HG02981 (cell line): ENCODE measurements around the gene CCDC27.
"Not testable (repeated sequence)": the region's sequence is repeated elsewhere in the genome, so short reads cannot be mapped to it uniquely, and the experiment has no call there.

Experiments used
- ATAC-seq: cut with Tn5 transposase; IDR thresholded peaks from one replicate; pipeline ENCODE4 v1.9.1; 2021; ENCODE audit warnings: mild to moderate bottlenecking, moderate library complexity; ENCODE audit not compliant: unreplicated experiment

CCDC27 gene

GRCh38 chr1:3735027-3735681 lies 17.1 kb upstream of the CCDC27 start:
- no peak for ATAC-seq

DNA sequence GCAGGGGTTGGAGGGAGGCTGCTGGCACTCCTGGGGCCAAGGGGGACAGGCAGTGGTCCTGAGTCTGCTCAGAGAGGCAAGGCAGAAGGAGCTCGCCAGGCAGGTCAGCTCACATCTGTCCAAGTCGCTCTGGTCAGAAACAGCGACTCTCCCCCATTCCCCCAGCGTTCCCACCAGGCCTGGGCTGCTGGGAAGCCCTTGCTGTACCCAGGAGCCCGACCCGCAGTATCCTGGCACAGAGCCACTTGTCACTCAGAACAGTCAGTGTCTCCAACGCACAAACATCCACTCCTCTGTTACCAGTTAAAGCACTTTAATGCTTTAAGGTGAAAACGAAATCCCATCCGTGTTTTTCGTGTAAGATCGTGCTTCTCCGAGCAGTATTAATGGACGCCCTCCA lies 16.6 kb upstream of the CCDC27 start:
- ATAC-seq, result no peak

DNA sequence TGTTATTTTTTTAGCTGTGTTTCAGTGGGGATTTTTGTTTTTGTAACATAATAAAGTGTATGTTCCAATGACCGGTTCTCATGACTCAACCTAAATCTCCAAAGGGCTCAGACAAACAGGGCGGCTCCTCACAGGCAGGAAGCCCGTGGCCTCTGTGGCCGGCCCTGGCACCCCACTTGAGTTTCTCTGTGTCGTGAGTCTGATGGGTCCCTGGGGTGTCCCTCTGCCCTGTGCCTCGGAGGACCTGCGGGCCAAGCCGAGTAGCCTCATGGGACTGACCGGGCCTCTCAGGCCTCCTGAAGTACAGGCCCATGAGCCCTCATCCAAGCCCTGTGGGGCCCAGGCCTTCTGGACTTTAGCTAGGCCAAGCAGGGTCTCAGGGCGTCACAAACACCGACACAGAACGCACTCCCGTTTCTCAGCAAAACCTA lies 16.1 kb upstream of the CCDC27 start:
- no peak for ATAC-seq

DNA sequence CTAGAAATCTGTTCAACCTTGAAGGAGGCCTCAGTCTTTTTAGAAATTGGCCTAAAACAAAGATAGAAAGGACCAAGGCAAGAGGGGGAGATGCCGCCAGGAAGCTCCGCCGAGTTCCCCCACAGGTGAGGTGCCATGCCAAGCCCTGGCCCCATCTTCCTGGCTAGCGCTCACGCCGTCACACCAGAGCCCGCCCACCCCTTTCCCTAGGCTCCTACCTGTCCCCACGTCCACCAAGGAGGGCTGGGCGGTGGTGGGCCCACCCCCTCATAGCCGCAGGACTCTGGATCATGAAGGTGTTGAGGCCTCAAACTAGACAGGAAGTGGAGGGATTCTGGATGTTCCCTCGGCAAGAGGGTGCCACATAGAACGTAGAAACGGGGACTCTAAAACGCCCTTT lies 15.5 kb upstream of the CCDC27 start:
- no peak for ATAC-seq

DNA sequence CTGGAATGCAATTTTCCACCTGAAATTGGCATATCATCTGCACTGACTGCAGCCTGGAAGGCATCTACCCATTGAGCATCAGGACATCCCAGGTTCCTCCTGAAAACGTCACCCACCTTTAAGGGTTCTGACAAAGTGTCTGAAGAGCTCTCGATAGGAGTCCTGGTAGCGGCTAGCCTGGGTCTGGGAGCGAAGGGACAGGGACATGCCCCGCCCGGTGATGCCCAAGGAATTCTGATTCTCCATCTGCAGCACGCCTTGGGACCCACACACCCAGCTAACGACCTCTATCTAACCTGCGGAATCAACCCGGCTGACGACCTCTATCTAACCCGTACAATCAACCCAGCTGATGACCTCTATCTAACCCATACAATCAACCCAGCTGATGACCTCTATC lies 13.3 kb upstream of the CCDC27 start:
- no peak for ATAC-seq

DNA sequence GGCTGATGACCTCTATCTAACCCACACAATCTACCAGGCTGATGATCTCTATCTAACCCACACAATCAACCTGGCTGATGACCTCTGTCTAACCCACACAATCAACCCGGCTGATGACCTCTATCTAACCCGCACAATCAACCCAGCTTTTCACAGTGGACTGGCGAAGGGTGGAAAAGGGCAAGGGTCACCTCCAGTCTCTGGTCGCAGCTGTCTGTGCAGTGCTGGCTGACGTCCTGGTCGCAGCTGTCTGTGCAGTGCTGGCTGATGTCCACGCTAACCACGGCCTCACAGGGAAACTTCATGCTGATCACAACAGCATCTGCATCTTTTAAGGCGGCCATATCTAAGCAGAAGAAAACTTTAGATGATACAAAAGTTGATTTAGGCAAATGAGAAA lies 12.2 kb upstream of the CCDC27 start:
- ATAC-seq, result no peak

- ATAC-seq, result no peak
Measured at GRCh38 chr1:3740752-3741151, 11.5 kb upstream of the CCDC27 start.

DNA sequence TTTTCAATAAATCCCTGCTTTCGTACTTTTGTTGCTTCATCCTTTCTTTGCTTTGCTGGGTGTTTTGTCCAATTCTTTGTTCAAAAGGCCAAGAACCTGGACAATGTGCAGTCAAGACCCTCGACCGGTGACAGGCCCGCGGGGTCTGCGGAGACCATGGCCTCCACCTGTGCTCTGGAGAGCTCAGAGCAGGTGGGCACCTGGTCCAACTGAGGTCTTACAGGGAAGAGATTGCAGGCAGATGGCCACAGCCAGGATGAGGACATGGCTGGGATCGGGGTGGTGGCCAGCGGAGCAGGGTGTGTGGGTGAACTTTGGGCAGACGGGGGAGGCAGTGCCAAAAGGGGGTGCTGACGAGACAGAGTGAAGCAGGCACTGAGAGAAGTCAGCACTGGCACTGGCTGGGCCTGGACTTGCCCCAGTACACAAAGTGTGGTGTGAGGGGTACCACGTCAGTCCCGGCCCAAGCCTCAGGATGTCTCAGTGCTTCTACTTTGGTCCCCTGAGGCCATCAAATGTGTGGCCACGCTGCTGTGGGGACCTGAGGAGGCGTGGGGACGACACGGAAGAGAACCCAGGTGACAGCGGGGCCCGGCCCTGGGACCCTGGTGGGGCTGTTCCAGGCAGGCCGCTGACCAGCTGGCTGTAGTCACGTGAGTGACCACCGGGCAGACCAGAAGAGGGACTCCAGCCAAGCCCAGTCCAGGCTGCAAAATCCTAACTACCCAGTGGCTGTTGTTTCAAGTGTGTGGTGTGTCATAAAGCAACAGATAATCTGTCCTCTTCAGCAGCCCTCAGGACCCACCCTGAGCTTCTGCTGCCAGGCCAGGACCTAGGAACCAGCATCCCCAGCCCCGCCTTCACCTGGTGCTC lies 10.4 kb upstream of the CCDC27 start:
- ATAC-seq, result no peak

- no peak for ATAC-seq
Measured at GRCh38 chr1:3742439-3743298, 9.6 kb upstream of the CCDC27 start.

DNA sequence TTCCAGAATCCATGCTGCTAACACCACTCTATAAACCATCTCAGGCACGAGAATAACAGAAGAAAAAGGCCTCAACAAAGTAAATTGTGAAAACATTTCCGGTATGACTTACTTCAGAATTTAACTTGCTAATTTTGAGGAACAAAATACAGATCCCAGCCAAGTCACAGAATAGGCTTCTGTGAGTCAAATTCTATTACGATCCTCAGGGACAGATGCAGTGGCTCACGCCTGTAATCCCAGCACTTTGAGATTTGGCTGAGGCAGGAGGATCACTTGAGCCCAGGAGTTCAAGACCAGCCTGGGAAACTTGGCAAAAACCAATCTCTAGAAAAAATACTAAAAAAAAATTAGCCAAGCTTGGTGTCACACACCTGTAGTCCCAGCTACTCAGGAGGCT lies 8.8 kb upstream of the CCDC27 start:
- no peak for ATAC-seq

DNA sequence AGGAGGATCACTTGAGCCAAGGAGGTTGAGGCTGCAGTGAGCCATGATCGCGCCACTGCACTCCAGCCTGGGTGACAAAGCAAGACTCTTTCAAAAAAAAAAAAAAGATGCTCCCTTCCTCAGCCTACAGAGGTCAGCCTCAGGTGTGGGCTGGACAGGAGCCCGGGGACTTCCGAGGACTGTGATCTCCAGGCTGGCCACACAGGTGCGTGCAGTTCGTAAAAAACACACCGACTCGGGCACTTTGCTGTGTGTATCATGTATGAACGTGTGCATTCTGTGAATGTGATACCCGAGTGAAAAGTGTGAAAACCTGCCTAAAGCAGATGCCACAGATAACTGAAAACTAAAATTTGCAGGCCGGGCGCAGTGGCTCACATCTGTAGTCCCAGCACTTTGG lies 8.4 kb upstream of the CCDC27 start:
- no peak for ATAC-seq

DNA sequence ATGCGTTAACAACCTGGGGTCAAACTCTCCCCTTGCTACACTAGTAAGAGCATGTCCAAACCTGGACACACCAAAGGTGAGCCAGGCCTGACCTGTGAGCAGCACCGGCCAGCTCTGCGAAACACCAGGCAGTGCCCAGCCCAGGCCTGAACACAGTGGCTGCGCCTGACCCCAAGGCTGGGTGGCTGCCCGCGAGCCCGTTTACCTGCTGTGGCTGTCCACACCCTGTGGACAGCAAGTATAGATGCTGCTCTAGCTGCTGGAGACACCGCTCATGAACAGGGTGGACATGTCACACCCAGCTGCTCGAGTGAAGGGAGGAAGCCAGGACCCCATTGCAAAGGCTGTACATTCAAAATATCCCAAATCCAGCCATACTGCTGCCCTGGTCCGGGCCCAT lies 7.6 kb upstream of the CCDC27 start:
- ATAC-seq, result no peak

DNA sequence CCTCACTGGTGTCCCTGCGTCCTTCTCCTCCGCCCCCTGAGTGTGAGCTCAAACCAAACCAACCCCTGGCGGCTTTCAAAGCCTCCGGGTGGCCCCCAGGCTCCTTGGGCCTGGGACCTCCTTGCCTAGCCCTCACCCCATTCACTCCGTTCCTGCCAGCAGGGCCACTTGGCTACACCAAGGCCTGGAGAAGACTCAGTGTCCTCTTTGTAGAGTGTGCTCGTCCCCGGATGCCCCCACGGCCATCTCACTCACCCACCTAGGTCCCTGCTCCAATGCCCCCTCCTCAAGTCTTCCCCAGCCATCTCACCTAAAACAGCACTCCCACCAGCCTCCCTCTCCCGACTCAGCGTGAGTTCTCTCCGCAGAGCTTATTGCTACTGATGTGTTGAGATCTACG lies 7.2 kb upstream of the CCDC27 start:
- ATAC-seq, result no peak

DNA sequence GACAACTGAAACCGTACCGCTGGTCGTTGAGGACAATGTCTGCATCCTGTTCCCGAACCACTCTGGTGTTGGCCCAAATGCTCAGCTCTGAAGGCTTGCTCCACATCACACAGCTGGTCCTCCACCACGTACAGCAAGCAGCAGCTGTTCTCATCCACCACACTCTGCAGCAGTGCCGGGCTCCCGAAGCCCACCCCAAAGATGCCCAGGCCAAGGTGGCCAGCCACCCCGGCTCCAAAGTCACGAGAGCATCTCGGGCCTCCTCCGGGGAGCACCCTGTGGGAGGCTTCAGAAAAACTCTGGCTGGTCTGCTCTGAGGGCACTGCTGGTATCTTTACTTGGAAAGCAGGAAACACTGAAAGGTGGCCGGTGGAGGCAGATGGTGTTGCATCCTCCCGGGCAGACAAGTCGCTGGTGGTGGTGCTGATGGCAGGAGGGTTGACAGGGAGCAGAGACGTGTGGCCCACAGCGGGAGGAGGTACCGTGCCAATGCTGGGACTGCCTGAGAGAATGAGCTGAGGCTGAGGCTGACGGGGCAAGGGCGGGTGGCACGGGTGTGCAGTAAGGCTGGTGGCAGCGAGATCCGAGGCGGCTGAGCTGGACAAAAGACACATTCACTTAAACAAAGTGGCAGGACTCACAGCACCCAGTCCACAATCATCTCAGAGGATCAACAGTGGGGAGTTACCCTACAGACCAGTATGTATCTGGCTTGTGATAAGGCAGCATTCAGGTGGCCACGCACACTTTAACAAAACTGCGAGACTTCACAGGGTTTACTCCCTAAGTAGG lies 6.5 kb upstream of the CCDC27 start:
- no peak for ATAC-seq

DNA sequence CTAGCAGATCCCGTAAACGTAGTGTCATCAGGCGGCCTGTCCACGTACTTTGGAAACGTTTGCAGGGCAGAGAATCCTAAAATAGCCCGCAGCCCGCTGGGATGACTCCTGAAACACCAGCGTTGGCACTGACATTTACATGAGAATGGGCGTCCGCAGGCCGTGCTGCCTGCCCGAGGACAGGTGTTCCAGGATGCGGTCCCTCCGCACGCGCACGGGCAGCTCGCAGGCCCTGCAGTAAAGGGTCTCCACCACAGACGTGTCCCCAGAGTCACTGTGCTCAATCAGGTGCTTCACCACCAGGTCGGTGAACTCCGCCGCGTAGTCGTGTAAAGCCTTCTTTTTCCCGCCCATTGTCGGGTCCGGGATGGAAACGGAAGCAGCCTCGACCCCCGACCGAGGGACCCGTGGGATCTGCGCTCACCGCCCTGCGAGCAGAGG lies 5.8 kb upstream of the CCDC27 start:
- ATAC-seq, result peak; percentile 12

- peak; percentile 83 for ATAC-seq
Measured at GRCh38 chr1:3746830-3747521, 5.3 kb upstream of the CCDC27 start.

DNA sequence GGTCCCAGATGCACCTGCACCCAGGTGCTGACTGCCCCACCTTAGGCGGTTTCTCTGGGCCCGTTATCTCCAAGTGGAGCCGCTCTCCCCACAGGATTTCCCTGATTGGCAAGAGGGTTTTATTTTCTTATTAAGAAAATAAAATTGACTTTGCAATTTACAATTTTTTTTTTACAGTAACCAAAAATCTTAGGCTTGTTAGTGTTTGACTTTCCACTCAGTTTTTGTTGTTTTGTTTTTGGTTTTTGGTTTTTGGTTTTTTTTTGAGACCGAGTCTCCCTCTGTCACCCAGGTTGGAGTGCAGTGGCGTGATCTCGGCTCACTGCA lies 4.8 kb upstream of the CCDC27 start:
- no peak for ATAC-seq

GRCh38 chr1:3747903-3748302 lies 4.3 kb upstream of the CCDC27 start:
- no peak for ATAC-seq

GRCh38 chr1:3748316-3748900 lies 3.8 kb upstream of the CCDC27 start:
- ATAC-seq, result not testable (repeated sequence)

GRCh38 chr1:3749512-3749911 lies 2.7 kb upstream of the CCDC27 start:
- no peak for ATAC-seq
